PFSK-1 (cell line): Measurements from ENCODE around the gene TEX14.

Source experiments
- FOXP2 ChIP-seq: optimal IDR thresholded peaks from 2 replicates; pipeline ENCODE3; 2011; ENCODE audit warnings: borderline replicate concordance, control low read depth, inconsistent platforms; ENCODE audit not compliant: insufficient read depth; ENCODE audit errors: extremely low read length, extremely low read depth
- POLR2AphosphoS5 ChIP-seq: IDR thresholded peaks from 2 replicates; pipeline ENCODE4 v1.6.1; 2012; ENCODE audit warnings: low read depth, mild to moderate bottlenecking, control low read depth, low read length, moderate library complexity
- REST ChIP-seq, 2 experiments: IDR thresholded peaks; 2 replicates each; pipeline versions ENCODE4 v1.6.1 to v1.8.0; 2011 to 2012; ENCODE audit warnings: low read depth in 2 of 2, low read length in 2 of 2, control low read depth in 1 of 2, inconsistent platforms in 1 of 2, mild to moderate bottlenecking in 1 of 2, moderate library complexity in 1 of 2; ENCODE audit not compliant: insufficient read depth in 1 of 2
- SIN3A ChIP-seq: IDR thresholded peaks from 2 replicates; pipeline ENCODE4 v1.6.1; 2012; ENCODE audit warnings: mild to moderate bottlenecking, low read length, moderate library complexity, borderline replicate concordance; ENCODE audit not compliant: insufficient read depth
- TAF1 ChIP-seq: IDR thresholded peaks from 2 replicates; pipeline ENCODE4 v1.6.1; 2012; ENCODE audit warnings: low read length, control low read depth, borderline replicate concordance; ENCODE audit not compliant: insufficient read depth

Gene TEX14

GRCh38 chr17:58692239-58693055 lies 602 bp upstream of the TEX14 start, which contains the start of gene RAD51C:
Gene RAD51C, plus strand, starts transcription at chr17:58692602. Its CDS starts 42 bp downstream, at chr17:58692644.
- TF ChIP-seq FOXP2 (no peak), SIN3A (peak; percentile 43; the same call in 1 of the 2 replicates), TAF1 (peak; percentile 90), REST (IDR thresholded peaks at IDR 0.05; ENCODE audit: insufficient read depth in 1 of 2, low read depth in 2 of 2, low read length in 2 of 2) (peak in 1 of 2 experiments; percentile 54; a peak in 2 of 4 replicates), POLR2AphosphoS5 (peak; percentile 98)

- TF ChIP-seq FOXP2: no peak
These were observed 3.3 kb downstream of the TEX14 start for GRCh38 chr17:58688521-58688920.

- no peak for TF ChIP-seq FOXP2
These were observed 4.9 kb downstream of the TEX14 start for GRCh38 chr17:58686980-58687379.

GRCh38 chr17:58684003-58684402 lies 7.8 kb downstream of the TEX14 start:
- TF ChIP-seq REST (IDR thresholded peaks at IDR 0.05; ENCODE audit: insufficient read depth in 1 of 2, low read depth in 2 of 2, low read length in 2 of 2) (no peak), POLR2AphosphoS5 (no peak), SIN3A (no peak), FOXP2 (no peak), TAF1 (no peak)

- no peak for TF ChIP-seq TAF1
- no peak for TF ChIP-seq POLR2AphosphoS5
- TF ChIP-seq FOXP2: no peak
- no peak for TF ChIP-seq SIN3A
- no peak for TF ChIP-seq REST (IDR thresholded peaks at IDR 0.05; ENCODE audit: insufficient read depth in 1 of 2, low read depth in 2 of 2, low read length in 2 of 2)
These were observed 11.8 kb downstream of the TEX14 start for GRCh38 chr17:58680038-58680369.

GRCh38 chr17:58679263-58680037 lies 12.4 kb downstream of the TEX14 start:
- TF ChIP-seq SIN3A (peak; percentile 40; the same call in 1 of the 2 replicates), FOXP2 (no peak), TAF1 (no peak), REST (IDR thresholded peaks at IDR 0.05; ENCODE audit: insufficient read depth in 1 of 2, low read depth in 2 of 2, low read length in 2 of 2) (no peak), POLR2AphosphoS5 (peak; percentile 100)
